Hematopoietic multipotent progenitor cell treated with erythropoietin and hydrocortisone succinate and interleukin-3 and kit ligand, for 15 days (in vitro differentiated cells): ENCODE measurements around the gene ZNF750.
A peak's percentile ranks its signal among the peaks of the same experiment; 100 is the strongest.
"Not testable (repeated sequence)": the region's sequence is repeated elsewhere in the genome, so short reads cannot be mapped to it uniquely, and the experiment has no call there.

Experiments used
- DNase-seq: peaks from one replicate; pipeline ENCODE4 v3.0.0-alpha.2; 2015; ENCODE audit warnings: low spot score

Gene ZNF750

GRCh38 chr17:82793974-82794630 is 45.7 kb downstream of the ZNF750 start:
- DNase-seq, result no peak

GRCh38 chr17:82791532-82791931 is 48.3 kb downstream of the ZNF750 start:
- no peak for DNase-seq

GRCh38 chr17:82790391-82790790 is 49.4 kb downstream of the ZNF750 start:
- no peak for DNase-seq

GRCh38 chr17:82789806-82790205 is 50.0 kb downstream of the ZNF750 start:
- DNase-seq, result no peak

GRCh38 chr17:82789051-82789592 is 50.7 kb downstream of the ZNF750 start:
- no peak for DNase-seq

GRCh38 chr17:82788206-82789001 is 51.4 kb downstream of the ZNF750 start:
- DNase-seq, result no peak

- no peak for DNase-seq
Measured at GRCh38 chr17:82787081-82787848, 52.6 kb downstream of the ZNF750 start.

GRCh38 chr17:82786427-82786826 is 53.4 kb downstream of the ZNF750 start:
- no peak for DNase-seq

GRCh38 chr17:82785581-82785980 is 54.2 kb downstream of the ZNF750 start:
- not testable (repeated sequence) for DNase-seq

GRCh38 chr17:82783498-82783897 is 56.3 kb downstream of the ZNF750 start:
- DNase-seq, result no peak

- DNase-seq, result no peak
Measured at GRCh38 chr17:82782657-82783207, 57.1 kb downstream of the ZNF750 start.

- peak; percentile 72 for DNase-seq
Measured at GRCh38 chr17:82781894-82782274, 57.9 kb downstream of the ZNF750 start.

- DNase-seq, result no peak
Measured at GRCh38 chr17:82780971-82781893, 58.6 kb downstream of the ZNF750 start.

- no peak for DNase-seq
Measured at GRCh38 chr17:82780195-82780594, 59.6 kb downstream of the ZNF750 start.

GRCh38 chr17:82779541-82779940 is 60.3 kb downstream of the ZNF750 start:
- no peak for DNase-seq
